HG02973 (cell line): Measurements from ENCODE around the gene DPH1.
"Not testable (repeated sequence)": the region's sequence is repeated elsewhere in the genome, so short reads cannot be mapped to it uniquely, and the experiment has no call there.

Experiments used
- ATAC-seq: cut with Tn5 transposase; IDR thresholded peaks from one replicate; pipeline ENCODE4 v1.9.1; 2021; ENCODE audit warnings: moderate library complexity; ENCODE audit not compliant: unreplicated experiment

DPH1 gene

DNA sequence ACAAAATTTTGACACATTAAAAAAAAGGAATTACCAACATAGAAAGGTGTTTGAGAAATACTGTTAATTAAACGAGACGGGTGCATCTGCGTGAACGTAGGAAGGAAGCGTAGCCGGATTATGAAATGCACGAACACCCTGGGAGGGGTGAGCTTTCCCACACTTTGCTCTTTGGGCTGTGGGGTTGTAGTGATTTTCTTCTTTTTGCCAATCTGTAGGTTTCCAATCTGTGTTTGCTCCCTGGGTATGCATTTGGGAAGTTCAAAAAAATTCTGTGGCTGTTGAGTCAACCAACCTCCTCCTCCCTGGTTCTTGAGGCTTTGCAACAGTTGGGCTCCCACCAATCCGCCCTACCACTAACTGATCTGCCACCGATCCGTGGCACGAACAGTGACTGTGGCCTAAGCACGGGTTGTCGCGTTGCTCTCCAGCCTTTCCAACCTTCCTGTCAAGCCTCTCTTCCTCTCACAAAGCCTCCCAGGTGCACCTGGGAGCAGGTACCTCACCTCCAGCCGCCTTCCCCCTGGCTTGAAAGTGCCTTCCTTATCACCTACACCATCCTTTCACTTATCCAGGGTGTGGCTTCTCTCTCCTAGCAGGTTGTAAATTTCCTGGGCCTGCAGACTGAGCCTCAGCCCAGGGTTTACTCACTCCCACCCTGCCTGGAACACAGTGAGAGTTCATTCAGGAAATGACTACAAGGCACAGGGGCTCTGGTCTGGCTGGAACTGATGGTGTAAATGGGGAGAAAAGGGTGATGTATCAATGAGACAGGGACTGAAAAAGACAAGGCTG, 21.4 kb upstream of the DPH1 start:
- no peak for ATAC-seq

DNA sequence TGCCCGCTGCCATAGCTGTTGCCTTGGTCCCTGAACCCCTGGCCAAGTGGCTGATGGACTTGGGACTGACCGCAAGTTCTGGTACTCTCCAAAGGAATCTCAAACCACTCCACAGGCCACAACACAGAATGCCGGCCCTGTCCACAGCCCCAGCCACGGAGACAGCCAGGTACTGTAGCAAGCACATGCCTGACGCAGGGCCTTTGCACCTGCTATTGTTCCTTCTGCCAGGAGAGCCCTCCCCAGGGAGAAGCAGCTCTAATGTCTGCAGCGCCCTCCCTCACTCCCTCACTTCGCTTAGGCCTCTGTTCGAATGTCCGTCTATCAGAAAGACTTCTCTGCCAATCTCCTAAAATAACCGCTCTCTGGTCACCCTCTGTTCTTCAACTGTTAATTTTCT, 20.2 kb upstream of the DPH1 start:
- no peak for ATAC-seq

DNA sequence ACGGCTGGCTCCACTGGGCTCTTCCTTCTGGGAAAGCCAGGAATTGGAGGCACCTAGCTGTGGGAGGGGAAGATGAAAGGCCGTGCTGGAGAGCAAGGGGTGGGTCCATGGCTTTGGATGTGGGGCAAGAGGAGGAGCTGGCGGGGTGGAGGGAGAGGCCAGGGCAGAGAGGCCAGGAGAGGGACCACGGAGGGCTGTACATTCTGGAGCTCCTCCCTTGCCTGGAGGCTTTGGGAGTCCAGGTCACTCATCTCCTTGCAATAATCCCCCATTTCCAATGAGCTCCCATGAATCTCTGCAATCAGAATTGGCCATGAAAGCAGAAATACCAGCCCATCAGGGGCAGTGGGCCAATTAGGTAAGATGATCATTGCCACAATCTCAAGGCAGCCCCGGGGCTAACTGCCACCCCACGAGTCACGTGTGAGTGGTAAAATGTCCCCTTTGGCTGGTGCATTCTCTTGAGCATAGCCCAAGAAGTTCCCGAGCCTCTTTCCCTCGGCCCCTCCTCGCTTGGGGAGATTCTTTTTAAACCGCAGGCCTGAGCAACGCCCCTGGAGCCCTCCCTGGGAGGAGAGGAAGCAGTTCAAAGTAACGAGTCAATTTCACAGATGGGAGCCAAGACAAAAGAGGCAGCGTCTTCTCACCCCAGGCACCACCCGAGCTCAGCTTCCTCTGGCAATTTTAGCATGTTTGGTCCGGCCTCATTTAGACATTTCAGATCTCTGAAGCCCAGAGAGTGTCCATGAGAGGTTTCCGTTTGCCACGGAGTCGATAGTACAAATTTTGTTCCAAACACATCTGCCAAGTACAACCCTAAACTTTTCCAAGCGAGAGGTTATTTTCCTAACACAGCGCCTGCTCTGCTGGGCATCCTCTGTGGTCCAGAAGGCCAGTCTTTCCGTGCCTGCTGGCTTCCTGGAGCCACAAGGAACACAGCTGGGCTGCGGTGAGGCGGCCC, 18.3 kb upstream of the DPH1 start:
- no peak for ATAC-seq

DNA sequence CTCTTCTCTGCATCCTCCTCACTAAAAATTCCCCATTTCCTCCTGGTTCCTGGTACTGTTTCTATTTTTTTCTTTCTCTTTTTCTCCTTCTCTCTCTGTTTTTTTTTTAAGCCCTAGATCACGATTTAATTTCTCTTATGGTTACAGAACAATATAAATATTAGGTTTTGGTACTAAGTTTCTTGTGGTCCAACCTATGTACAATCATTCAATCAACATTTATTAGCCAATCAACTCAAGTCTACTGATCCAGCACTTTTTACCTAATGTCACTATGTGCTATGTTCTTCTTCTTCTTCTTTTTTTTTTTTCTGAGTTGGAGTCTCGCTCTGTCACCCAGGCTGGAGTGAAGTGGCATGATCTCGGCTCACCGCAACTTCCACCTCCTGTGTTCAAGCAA, 17.5 kb upstream of the DPH1 start:
- ATAC-seq: no peak

DNA sequence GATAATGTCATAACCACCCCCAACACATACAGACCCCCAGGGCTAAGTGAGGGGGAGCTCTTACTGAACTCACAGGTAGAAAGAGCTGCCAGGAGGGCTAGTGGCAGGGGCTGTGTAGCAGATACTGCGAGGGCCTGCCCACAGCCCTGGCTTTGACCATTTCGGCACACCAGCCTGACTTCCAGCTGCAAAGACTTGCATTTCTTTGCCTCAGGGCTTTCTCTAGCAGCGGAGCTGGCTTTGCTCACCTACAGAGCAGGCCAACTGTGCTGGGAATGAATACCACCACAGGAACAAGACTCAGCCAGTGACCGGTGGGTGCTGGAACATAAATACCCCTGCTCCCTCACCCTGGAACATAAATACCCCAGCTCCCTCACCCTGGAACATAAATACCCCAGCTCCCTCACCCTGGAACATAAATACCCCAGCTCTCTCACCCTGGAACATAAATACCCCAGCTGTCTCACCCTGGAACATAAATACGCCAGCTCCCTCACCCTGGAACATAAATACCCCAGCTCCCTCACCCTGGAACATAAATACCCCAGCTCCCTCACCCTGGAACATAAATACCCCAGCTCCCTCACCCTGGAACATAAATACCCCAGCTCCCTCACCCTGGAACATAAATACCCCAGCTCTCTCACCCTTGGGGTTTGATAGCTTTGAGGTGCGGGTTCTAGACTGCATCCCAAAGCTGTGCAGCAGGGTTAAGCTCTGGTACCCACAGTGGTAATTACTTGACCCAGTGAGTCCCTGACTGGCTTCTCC, 16.5 kb upstream of the DPH1 start:
- ATAC-seq: not testable (repeated sequence)

DNA sequence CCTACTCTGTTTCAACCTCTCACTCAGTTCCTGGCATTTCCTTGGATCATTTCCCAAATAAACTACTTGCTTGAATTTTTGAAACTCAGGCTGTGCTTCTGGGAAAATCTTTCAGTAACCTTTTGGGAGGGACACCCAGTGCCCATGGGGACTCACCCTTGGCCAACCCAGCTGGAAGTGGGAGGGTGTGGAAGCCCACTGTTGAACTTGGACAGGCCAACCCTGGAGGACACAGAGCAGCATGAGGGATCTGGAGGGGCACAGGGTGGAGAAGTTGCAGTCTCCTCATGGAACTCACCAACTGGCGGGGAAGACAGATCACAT, 16.0 kb upstream of the DPH1 start:
- ATAC-seq: no peak

DNA sequence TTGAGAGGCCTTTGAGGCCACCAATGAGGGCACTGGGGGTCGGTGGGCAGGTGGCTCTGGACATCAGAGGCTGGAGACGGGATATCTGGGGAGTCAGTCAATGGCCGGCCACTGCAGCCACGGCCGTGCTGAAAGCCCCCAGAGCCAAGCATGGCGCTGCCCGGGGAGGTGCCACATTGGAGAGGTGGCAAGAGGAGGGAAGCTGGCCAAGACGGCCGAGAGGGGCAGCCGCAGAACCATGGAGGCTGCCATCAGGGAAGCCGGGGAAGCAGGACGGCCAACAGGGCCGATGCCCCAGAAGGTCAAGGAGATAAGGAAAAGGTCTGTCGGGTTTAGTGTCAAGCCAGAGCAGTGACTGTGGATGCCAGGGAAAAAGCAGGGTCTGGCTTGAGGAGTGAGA, 14.6 kb upstream of the DPH1 start:
- ATAC-seq: no peak

DNA sequence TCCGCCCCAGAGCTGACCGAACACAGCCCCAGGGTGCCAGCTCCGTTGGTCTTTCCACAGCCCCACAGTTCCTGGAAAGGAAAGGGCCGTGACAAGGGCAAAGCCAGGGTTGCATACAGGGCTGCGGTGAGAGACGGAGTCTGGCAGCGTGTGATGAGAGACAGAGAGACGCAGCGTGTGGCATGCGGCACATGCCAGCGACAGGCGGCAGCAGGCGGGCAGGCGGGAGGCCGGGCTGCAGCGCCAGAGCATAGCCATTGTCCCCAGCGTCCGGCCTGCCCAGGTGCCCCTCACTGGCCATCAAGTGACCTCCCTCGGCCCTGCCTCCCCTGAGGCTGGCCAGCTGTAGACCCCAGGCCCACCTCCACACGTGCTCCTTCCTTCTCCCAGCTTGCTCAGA, 13.5 kb upstream of the DPH1 start:
- no peak for ATAC-seq

DNA sequence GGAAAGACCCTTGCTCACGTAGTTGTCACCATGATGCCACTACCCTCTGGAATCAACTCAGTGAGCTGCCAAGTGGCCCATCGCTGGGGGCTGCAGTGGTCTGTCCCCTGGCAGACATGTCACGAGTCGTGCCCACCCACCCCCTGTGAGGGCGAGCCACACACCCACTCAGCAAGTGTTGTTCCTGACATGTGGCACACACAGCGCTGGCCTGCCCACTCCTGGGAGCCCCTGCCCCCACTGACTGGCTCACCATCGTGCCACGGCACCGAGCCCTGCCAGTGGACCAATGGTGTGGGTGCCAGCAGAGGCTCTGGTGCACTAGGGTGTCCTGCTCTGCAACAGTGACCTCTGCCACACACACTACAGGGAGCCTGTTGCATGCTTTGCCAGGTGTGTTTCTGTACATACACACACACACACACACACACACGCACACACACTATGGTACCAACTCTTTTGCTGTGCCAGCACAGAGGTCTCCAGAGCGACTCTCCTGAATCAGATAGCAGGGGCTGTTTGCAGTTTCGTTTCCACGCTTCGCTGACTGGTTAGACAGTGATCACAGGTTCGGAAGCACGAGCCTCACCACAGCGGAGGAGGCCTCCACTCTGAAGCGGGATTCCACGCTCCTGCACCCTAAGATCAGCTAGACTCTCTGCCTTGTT, 12.5 kb upstream of the DPH1 start:
- no peak for ATAC-seq

DNA sequence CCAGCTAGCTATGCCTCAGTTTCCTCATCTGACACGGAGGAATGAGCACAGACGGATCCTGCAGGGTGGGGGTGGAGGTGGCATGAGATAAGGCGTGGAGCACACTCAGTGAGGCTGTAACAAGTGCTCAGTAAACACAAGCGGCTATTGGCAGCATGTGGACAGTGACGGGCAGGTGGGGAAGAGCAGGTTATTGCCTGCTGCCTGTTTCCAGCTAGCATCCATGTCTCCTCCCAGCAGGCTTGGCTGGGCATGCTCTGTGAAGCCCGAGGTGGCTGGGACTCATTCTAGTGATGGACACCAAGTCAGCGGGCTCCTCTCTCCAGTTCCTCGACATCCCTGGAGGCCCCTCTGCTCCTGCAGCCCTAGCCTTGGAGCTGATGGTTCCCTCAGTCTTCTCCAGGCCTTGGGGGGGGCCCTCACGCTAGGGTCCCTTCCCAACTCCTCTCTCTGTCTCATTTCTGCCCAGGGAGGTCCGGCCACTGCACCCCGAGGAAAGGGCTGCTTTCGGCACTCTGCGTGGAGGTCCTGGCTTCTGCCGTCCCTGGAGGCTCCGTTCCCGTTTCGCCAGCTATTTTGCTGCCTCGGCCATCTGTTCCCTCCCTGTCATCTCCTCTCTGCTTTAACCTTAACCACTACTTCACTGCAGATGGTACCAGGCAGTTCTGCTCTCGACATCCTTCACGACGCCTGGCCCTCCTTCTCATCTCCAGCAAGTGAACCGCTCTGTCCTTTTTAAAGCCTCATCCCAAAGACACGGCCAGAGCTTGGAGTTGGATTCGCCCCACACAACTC, 11.0 kb upstream of the DPH1 start:
- ATAC-seq: no peak

DNA sequence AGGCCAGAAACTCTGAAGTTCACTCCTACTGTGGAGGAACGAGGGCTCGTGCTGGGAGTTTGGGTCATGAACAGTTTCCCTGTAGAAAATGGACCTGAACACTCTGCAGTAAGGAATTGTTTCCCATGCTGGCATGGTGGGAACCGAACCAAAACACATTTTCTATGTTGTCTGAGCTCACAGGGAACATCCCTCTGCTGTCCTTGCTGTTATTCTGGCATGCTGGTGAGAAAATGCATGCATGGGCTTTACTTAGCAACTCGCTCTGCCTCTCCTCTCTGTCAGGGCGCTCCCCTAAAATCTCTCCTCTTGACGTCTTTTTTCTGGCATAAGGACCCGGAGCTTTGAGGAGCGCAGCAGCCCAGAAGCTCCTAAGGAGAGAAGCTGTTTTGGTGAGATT, 10.2 kb upstream of the DPH1 start:
- ATAC-seq: no peak

DNA sequence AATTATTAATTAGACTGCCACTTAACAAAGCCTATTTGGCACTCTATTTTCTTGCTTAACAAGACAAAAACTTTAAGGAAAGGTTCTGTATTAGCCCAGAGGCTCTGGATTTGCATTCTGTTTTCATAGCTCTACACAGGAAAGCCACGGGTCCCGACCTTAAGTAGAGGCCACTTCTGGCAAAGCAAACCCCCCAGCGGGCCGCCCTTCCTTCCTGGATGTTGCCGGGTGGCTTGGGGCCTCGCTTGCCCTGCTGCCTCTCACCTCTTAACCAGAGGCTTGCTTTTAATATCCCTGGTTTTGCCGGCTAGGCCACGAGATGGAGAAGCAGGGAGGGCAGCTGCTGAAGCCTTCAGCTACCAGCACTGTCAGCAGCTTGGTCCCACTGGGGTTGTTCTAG, 9.2 kb upstream of the DPH1 start:
- no peak for ATAC-seq

DNA sequence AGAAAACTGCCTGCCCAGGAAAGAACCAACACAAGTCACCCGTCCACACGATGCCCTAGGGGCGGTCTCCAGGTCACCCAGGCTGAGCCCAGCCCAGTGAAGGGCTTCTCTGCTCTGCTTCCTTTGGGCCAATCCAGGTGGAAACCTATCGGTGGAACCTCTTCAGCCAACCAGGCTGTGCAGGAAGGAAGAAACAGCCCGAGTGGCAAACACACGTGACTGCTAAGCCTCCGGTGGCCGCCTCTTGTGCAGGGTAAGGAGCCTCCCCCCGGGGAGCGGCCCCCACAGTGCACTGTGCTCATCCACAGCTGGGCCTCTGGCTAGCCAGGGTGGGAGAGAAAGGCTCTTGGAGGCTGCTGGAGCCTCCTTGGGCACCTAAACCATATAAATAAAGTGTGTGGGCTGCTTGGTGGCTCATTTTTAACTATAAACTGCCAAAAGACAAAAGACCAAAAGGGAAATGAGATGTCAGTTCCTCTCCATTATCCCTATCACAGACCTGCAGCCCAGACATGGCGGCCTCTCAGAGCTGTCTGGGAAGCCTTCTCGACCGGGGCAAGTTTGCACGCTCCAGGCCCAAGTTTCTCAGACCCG, 7.2 kb upstream of the DPH1 start:
- no peak for ATAC-seq

DNA sequence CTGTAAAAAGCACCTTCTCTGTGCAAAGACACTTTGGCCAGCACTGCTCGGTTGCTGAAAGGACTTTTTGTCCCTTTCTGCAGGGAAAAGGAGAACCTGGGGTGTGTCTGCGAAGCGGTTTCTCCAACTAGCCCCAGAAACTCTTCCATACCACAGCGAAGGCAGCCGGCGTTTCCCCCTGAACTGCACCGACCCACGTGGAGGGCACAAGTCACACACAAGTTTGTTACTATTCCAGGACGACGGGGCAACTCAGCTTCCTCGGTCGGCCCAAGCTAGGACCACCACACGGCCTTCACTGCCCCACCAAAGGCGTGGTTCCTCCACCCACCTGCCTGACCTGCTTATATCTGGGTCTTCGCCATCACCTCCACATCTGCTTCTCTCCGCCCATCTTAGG, 6.7 kb upstream of the DPH1 start:
- ATAC-seq: no peak

DNA sequence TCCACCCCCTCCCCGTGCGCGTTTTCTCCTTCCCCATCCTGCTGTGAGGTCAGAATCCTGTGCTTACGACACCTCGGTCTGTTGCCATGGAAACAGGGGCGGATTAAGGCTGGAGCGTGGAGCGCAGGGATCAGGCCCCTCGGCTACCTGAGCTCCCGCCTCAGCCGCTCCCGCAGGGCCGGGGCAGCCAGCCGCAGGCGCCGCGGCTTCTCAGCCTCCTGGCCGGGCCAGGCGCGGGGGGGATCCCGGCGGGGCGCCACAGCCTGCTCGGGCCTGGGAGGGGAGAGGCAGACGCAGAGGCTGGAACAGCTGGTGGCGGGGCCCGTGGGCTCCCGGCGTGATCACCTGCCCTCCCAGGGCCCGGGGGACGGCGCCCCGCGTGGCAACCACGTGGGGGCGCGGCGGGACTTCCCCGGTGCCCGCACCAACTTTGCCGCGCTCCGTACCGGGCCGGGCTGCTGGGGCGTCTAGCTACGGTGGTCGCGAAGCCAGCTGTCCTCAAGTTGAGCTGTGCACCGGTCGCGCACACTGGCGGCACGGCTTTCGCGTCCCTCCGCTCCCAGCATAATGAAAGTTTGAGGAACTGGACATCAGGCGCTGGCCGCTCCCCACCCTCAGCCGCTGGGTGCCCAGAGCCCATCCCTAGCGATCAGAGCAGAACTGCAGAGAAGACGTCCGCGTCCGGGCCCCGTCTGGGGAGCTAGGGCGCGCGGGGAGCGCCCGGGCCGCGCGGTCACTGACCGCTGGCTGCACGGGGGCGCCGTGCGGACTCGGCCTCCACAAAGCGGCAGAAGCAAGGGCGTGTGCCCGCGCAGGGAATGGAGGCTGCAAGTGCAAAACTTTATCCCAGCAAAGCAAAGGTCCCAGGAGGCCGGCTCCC, 6.0 kb upstream of the DPH1 start:
- no peak for ATAC-seq

DNA sequence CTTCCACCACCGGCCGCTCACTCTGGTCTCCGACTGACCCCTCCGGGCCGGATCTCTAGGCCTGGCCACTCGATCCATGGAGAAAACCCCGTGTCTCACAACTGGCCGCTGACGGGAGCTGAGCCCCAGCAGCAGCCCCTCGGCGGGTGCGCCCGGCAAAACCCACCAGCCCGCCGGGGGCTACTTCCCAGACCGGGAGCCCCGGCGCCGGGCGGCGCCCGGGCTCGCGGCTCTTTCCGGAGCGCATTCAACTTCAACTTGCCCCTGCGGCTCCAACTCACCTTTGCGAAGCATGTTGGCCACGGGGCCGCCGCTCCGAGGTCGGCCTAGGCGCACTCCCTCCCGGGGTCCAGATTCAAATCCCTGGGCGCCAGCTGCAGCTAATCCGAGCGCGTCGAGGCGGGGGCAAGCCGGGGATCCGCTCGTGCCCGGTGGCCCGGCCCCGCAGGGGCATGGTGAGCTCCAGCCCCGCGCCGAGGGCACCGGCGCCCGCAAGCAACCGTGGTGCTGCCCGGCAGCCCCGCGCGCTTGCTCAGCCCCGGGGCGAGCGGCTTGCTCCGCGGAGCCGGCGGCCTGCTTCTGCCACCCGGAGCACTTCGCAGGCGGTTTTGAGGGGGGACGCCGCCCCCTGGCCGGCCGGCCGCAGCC, 5.3 kb upstream of the DPH1 start:
- ATAC-seq: no peak

DNA sequence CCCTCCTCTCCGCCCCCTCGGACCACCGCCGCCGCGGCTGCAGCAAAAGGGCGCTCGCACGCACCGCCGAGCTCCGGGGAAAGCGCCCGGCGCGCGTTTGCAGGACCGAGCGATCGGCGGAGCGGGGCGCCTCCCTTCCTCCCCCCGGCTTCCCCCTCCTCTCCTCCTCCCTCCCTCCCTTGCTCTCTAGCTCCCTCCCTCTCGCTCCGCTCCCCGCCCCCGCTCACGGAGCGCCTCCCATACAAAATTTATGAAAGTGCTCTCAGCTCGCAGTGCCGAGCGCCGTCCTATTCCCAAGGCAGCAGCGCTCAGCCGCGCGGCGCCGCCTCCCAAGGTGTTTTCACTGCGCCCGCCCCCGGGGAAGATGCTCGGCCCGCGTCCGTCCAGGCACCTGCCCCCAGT, 4.7 kb upstream of the DPH1 start, which contains the start of gene RTN4RL1:
Gene RTN4RL1 (minus strand): TSS at position 115 of the 402 bp plus-strand sequence. CDS start 469 bp downstream, outside the sequence.
- ATAC-seq: no peak

DNA sequence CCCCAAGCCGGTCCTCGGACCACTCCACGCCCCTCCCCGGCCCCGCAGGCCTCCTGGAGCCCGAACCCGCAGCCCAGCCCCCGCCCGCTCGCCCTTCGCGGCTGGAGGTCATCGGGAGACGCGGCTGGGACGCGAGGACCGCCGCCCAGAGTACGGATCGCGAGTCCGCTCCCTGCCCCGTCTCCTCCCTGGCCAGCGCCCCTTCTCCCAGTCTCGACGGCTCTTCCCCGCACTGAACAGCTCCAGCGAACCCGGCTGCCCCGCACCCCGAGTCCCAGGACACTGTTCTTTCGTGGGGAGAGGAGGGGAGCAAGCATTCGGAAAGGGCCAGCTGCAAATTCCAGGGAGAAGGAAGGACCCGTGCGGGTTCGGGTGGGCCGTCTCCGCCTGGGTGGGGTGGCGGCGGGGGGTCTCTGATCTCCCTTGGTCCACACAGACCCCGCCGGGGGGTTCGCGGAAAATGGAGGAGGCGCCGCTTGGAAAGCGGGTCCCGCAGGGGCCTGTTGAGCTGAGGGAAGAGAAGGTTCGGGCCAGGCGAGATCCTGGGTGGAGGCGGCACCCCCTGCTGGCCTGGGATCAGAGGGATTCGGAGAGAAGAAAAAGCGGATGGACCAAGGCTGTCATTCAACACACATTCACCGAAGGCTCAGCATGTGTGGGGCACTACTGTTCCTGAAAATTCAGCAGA, 4.2 kb upstream of the DPH1 start:
- ATAC-seq: no peak
